ENCODE results near the gene AGAP1. TPM values are rescaled to one million over a fixed set of nuclear protein-coding genes. Genes with fewer than 3 reads are reported as not detected.

Gene AGAP1
- total RNA-seq, 6 experiments from 2014 or later = 14.1 to 16.0 (median 15.1) TPM

- Mint-ChIP-seq H3K36me3 (ENCODE audit: low read depth) (no peaks in the 10 kb centered on the region), H3K27ac (no peak overlapping the region), H3K4me1 (ENCODE audit: low read depth) (peaks cover 5% of the 10 kb centered on the region; the same call in 1 of the 2 replicates)
Measured at GRCh38 chr2:235579128-235579527, 85.3 kb downstream of the AGAP1 start.

GRCh38 chr2:235580426-235581157, 86.7 kb downstream of the AGAP1 start:
- Mint-ChIP-seq H3K27ac (no peak overlapping the region), H3K36me3 (ENCODE audit: low read depth) (no peaks in the 10 kb centered on the region), H3K9me3 (no peaks in the 10 kb centered on the region), H3K4me1 (ENCODE audit: low read depth) (peaks cover 5% of the 10 kb centered on the region; the same call in 1 of the 2 replicates), H3K4me3 (no peak overlapping the region), H3K27me3 (ENCODE audit: insufficient read depth) (peaks cover 6% of the 10 kb centered on the region)
- DNase-seq = no peak
- TF ChIP-seq CTCF (IDR thresholded peaks at IDR 0.05) = no peak

More at GRCh38 chr2:235579128-235579527, 85.3 kb downstream of the AGAP1 start:
- peaks cover 1% of the 10 kb centered on the region for H3K27me3 Mint-ChIP-seq (ENCODE audit: insufficient read depth)
- H3K9me3 Mint-ChIP-seq = no peaks in the 10 kb centered on the region
- no peak for DNase-seq
- TF ChIP-seq CTCF (IDR thresholded peaks at IDR 0.05) = no peak
- H3K4me3 Mint-ChIP-seq = no peak overlapping the region

- H3K36me3 Mint-ChIP-seq (ENCODE audit: low read depth) = no peaks in the 10 kb centered on the region
- TF ChIP-seq CTCF (IDR thresholded peaks at IDR 0.05) = no peak
- no peak overlapping the region for H3K27ac Mint-ChIP-seq
- no peak for DNase-seq
- H3K4me3 Mint-ChIP-seq = no peak overlapping the region
- peaks cover 5% of the 10 kb centered on the region; the same call in 1 of the 2 replicates for H3K4me1 Mint-ChIP-seq (ENCODE audit: low read depth)
- no peaks in the 10 kb centered on the region for H3K9me3 Mint-ChIP-seq
- H3K27me3 Mint-ChIP-seq (ENCODE audit: insufficient read depth) = peaks cover 6% of the 10 kb centered on the region
Measured at GRCh38 chr2:235582081-235582686, 88.3 kb downstream of the AGAP1 start.

- Mint-ChIP-seq H3K27ac (no peak overlapping the region), H3K36me3 (ENCODE audit: low read depth) (no peaks in the 10 kb centered on the region), H3K27me3 (ENCODE audit: insufficient read depth) (peaks cover 6% of the 10 kb centered on the region), H3K9me3 (no peaks in the 10 kb centered on the region), H3K4me1 (ENCODE audit: low read depth) (peaks cover 5% of the 10 kb centered on the region; the same call in 1 of the 2 replicates), H3K4me3 (no peak overlapping the region)
- DNase-seq = no peak
- no peak for TF ChIP-seq CTCF (IDR thresholded peaks at IDR 0.05)
Measured at GRCh38 chr2:235582729-235583128, 88.9 kb downstream of the AGAP1 start.

GRCh38 chr2:235583144-235583543, 89.3 kb downstream of the AGAP1 start:
- TF ChIP-seq CTCF (IDR thresholded peaks at IDR 0.05) = no peak
- DNase-seq = no peak
- Mint-ChIP-seq H3K27me3 (ENCODE audit: insufficient read depth) (peaks cover 6% of the 10 kb centered on the region), H3K4me1 (ENCODE audit: low read depth) (peaks cover 5% of the 10 kb centered on the region; the same call in 1 of the 2 replicates), H3K36me3 (ENCODE audit: low read depth) (no peaks in the 10 kb centered on the region), H3K9me3 (no peaks in the 10 kb centered on the region), H3K27ac (no peak overlapping the region), H3K4me3 (no peak overlapping the region)

Measured in HFFc6 (cell line).